PFSK-1 (cell line): ENCODE measurements around the gene KIAA0825.

ENCODE experiments used
- POLR2AphosphoS5 ChIP-seq: IDR thresholded peaks from 2 replicates; pipeline ENCODE4 v1.6.1; 2012; ENCODE audit warnings: low read depth, mild to moderate bottlenecking, control low read depth, low read length, moderate library complexity
- TF ChIP-seq, protein P1 (sequence below), 2 experiments: IDR thresholded peaks; 2 replicates each; pipeline versions ENCODE4 v1.6.1 to v1.8.0; 2011 to 2012; ENCODE audit warnings: low read depth in 2 of 2, low read length in 2 of 2, control low read depth in 1 of 2, inconsistent platforms in 1 of 2, mild to moderate bottlenecking in 1 of 2, moderate library complexity in 1 of 2; ENCODE audit not compliant: insufficient read depth in 1 of 2

DNA sequence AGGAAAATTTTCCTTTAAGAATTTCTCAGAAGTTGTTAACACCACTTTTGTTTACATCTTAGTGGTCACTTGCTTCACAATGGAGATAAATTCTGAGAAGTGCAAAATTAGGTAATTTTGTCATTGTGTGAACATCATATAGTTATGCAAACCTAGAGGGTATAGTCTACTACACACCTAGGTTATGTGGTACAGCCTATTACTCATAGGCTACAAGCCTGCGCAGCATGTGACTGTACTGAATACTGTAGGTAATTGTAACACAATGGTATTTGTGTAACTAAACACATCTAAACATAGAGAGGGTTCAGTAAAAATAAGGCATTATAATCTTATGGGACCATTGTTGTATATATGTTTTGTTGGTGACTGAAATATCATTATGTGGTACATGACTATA, 488.3 kb downstream of the KIAA0825 start:
- TF ChIP-seq POLR2AphosphoS5, result no peak
- TF ChIP-seq, protein P1, sequence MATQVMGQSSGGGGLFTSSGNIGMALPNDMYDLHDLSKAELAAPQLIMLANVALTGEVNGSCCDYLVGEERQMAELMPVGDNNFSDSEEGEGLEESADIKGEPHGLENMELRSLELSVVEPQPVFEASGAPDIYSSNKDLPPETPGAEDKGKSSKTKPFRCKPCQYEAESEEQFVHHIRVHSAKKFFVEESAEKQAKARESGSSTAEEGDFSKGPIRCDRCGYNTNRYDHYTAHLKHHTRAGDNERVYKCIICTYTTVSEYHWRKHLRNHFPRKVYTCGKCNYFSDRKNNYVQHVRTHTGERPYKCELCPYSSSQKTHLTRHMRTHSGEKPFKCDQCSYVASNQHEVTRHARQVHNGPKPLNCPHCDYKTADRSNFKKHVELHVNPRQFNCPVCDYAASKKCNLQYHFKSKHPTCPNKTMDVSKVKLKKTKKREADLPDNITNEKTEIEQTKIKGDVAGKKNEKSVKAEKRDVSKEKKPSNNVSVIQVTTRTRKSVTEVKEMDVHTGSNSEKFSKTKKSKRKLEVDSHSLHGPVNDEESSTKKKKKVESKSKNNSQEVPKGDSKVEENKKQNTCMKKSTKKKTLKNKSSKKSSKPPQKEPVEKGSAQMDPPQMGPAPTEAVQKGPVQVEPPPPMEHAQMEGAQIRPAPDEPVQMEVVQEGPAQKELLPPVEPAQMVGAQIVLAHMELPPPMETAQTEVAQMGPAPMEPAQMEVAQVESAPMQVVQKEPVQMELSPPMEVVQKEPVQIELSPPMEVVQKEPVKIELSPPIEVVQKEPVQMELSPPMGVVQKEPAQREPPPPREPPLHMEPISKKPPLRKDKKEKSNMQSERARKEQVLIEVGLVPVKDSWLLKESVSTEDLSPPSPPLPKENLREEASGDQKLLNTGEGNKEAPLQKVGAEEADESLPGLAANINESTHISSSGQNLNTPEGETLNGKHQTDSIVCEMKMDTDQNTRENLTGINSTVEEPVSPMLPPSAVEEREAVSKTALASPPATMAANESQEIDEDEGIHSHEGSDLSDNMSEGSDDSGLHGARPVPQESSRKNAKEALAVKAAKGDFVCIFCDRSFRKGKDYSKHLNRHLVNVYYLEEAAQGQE (IDR thresholded peaks at IDR 0.05; ENCODE audit: insufficient read depth in 1 of 2, low read depth in 2 of 2, low read length in 2 of 2), result no peak
